GM21723 (cell line): Measurements from ENCODE around the gene BBS5.
"Not testable (repeated sequence)": the region's sequence is repeated elsewhere in the genome, so short reads cannot be mapped to it uniquely, and the experiment has no call there.

Experiments
- ATAC-seq: cut with Tn5 transposase; IDR thresholded peaks from one replicate; pipeline ENCODE4 v1.9.1; 2021; ENCODE audit warnings: mild to moderate bottlenecking, moderate library complexity; ENCODE audit not compliant: unreplicated experiment

Gene BBS5

DNA sequence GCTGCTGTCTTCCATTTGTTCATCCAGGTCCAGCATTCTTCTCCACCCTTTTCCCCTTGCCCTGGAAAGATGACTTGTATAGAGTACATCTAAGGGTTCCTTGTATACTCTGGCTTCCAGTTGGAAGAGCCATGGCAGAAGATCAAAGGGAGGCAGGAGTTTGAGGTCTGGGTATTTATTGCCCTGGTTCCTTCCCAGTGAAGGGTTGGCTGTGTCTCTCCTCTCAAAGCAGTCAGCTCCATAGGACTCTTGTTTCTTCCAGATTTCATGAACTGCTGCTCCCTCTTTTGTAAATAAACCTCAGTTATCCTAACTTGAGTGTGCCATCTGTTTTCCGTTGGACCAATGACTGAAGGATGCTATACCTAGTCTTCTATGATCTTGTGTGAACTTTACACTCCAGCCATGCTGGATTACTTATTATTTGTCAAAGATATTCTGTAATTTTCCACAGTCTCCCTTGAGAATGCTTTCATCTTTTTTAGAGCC is 6.4 kb downstream of the BBS5 start:
- no peak for ATAC-seq

DNA sequence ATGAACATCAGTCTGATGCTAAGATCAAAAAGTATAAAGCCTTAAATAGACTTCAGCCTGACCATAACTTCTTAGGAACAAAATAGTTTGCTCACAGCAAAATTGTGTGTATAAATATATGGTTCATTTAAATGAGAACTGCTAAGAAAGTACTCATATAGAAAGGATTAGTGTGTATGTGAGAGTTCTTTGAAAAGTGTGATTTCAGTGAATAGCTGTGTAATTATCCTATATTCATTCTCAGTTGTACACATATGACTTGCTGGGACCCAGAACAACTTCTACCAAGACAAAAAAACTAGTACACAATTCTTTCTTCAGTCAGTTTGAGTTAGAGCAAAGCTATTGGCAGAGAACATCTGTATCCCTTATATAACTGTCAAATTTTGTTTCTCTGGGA is 7.2 kb downstream of the BBS5 start:
- no peak for ATAC-seq

DNA sequence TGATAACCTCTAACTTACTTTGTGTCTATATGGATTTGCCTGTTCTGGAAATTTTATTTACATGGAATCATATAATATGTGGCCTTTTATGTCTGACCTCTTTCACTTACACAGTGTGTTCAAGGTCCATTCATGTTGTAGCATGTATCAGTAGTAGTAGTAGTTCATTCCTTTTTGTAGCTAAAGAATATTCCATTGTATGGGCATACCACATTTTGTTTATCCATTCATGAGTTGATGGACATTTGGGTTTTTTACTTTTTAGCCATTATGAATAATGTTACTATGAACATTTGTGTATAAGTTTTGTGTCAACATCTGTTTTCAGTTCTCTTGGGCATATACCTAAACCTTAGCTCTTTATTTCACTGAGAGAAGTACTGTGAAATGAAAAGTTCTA is 11.5 kb downstream of the BBS5 start:
- ATAC-seq, result no peak

DNA sequence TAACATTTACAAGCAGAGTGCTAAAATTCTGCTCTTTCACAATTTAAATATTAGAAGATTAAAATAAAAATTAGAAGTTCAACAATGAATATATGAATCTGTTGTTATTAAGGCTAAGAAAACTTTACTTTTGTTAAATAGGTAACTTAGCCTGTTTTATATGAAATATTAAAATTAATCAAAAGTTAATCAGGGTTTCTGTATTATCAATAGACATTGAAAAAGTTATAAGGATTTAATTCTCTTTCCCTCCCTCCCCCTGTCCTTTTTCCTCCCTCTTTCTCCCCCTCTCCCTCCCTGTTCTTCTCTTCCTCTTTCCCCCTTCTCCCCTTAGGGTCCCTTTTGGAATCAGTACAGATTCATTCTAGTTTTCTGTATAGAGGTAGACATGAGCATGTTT is 12.1 kb downstream of the BBS5 start:
- no peak for ATAC-seq

DNA sequence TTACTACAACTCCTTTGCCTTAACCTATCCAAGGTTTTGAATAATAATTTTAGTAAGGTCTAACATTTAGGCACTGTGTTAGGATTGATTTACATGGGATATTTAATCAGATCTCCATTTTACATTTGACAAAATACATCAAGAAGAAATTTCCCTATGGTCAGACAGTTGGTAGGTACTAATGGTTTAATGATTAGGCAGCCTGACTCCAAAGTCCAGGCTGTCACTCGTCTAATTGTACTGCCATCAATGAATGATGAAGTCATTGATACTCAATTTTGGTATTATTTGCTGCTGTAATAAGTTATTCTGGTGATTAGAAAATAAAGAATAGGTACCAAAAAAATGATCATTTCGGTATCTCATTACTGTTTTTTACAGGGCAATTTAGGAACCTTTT is 14.1 kb downstream of the BBS5 start:
- ATAC-seq, result no peak

DNA sequence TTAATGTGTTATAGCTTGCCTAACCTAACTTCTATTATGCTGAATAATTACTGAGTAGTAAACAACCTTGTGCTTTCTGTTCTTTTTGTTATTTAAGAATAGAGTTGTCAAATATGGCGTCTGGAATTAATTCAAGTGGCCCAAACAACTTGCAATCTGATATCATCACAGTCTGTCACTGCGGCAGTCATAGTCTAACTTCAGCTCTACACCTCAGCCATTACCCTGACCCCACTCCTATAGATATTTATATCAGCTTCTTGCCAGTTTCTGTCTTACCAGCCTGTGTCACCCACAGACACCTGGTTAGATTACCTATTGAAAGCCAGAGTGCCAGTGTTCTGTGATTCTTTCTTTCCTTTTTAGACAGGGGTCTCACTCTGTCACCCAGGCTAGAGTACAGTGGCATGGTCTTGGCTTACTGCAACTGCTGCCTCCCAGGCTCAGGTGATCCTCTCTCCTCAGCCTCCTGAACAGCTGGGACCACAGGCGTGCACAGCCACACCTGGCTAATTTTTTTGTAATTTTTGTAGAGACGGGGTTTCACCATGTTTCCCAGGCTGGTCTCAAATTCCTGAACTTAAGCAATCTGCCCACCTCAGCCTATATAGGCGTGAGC is 16.1 kb downstream of the BBS5 start:
- ATAC-seq, result no peak

DNA sequence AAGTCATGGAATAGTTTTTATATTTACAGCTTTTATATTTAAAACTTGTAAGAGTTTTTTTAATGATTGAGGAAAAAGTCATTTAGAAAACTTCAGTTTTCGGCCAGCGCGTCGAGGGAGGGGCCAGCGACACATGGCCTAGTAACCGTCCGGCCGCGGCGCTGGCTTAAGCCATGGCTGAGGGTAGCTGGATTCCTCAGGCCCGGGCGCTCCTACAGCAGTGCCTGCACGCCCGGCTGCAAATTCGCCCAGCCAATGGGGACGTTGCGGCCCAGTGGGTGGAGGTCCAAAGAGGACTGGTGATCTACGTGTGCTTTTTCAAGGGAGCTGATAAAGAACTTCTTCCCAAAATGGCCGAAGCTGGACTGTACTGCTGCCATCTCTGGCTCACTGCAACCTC is 25.4 kb downstream of the BBS5 start:
- no peak for ATAC-seq

DNA sequence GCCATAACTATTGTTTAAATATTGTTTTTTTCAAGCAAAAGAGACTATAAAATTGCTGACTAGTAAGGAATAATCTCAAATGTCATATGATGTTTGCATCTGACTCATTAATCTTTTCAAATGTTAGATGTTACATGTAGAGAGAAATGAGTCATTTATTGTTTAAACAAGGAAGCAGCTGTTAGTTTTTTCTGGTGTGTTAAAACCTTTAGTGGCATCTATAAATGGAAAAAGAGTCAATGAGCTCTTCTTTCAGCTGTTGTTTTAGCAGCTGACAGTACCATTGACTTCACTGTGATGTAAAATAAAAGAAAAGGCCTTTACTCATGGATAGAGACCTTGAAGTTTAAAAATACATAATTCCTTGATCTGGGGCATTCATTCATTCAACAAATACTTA is 28.4 kb downstream of the BBS5 start:
- ATAC-seq, result no peak

DNA sequence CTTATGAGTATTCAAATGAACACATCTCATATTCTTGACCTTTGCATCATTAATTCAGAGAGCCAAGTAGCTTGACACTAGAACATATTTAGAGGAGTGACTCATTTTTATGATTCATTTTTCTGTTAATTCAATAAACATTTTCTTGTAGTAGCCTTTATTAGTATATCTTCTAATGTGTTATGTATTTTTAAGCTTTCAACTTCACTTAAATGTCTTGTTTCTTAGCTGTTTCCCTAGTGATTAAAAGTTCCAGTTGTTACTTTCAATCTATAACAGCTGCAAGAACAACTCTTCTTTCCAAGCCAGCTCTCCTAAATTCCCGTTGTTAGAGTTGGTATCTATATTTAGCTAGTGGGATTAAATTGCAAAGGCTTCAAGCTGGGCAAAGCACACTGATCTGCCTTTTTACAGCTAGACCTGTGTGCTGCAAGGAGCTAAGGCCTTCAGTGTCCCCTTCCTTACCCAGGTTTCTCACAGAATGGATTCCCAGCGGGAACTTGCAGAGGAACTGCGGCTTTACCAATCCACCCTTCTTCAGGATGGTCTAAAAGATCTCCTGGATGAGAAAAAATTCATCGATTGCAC is 30.1 kb downstream of the BBS5 start, which contains the start of gene KLHL41:
KLHL41 (plus strand) TSS at position 405 of the 588 bp plus-strand sequence; CDS start at position 482, 77 bp downstream.
- ATAC-seq, result no peak

DNA sequence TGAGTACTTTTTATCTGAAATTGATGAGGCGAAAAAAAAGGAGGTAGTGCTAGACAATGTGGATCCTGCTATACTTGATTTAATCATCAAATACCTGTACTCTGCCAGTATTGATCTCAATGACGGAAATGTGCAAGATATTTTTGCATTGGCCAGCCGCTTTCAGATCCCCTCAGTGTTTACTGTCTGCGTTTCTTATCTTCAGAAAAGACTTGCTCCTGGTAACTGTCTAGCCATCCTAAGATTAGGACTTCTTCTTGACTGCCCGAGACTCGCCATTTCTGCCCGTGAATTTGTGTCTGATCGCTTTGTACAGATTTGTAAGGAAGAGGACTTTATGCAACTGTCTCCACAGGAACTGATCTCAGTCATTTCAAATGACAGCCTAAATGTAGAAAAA is 30.7 kb downstream of the BBS5 start:
- no peak for ATAC-seq

DNA sequence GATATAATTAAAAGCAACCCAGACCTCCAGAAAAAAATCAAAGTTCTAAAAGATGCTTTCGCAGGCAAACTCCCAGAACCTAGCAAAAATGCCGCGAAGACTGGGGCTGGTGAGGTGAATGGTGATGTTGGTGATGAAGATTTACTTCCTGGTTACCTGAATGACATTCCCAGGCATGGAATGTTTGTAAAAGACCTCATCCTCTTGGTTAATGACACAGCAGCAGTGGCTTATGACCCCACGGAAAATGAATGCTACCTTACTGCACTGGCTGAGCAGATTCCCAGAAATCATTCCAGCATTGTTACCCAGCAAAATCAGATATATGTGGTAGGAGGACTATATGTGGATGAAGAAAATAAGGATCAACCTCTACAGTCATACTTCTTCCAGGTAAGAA is 31.2 kb downstream of the BBS5 start:
- no peak for ATAC-seq

DNA sequence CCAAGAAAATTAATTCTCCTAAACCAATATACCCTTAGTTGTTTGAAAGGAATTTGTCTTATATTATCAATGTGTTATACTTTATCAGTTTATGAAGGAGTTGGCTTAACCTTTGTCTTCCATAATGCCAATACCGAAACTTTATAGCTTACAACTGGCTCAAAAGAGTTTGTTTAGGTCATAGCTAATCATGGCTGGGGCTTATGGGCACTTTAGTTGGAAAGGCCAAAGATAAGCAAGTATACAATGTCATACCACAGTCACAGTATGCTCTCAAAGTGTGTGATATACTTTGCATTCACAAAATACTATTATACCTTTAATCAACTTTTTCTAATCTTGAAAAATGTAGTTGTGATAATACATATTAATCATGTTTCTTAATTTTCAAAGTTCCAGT is 32.5 kb downstream of the BBS5 start:
- no peak for ATAC-seq

DNA sequence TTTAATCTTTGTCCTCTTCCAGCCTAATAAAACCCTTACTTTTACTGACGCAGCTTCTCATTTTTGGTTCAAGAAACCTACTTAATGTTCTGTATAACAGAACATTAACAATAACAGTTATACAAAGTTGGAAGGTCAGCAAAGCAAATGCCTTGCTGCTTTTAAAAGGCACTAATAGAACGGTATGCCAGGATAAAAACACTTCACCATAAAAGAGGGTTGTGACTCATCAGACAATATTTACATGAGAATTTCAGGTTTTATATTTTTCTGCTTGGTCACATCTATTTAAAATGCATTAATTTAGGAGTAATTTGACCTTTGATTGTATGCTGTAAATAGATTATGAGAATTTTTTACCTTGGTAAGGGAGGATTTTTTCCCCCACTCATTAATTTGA is 33.2 kb downstream of the BBS5 start:
- no peak for ATAC-seq

DNA sequence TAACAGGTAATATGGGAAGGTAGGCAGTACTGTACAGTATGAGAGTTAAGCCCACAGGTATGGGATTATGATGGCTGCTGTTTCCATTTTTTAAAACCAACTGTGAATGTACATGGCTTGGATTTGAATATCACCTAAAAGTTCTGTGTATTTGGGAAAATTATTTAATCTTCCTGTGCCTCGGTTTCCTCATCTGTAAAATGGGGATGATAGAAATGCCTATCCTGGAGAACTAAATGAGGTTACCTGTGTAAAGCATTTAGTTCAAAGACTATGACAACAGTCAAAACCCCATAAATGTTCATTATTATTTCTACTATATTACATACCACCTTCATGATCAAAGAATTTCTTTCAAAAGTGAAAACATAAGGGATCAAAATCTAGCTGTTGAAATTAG is 33.8 kb downstream of the BBS5 start:
- ATAC-seq, result no peak

DNA sequence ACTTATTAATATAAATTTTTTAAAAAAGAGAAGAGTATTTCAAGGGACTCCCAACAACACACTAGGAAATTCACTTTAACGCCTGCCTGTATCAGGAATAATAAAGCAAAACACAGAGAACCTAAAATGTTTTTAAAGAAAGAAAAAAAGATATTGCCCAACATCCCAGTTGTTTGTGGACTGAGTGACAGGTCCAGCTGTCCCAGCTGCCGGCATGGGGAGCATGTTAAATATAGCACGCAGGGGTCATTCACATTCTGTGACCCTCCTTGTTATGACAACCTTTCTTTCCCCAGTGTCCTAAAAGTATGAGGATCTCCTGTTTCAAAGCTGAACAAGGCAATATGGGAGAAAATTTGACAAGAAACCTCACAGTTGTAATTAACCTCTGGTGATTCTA is 34.6 kb downstream of the BBS5 start:
- no peak for ATAC-seq

DNA sequence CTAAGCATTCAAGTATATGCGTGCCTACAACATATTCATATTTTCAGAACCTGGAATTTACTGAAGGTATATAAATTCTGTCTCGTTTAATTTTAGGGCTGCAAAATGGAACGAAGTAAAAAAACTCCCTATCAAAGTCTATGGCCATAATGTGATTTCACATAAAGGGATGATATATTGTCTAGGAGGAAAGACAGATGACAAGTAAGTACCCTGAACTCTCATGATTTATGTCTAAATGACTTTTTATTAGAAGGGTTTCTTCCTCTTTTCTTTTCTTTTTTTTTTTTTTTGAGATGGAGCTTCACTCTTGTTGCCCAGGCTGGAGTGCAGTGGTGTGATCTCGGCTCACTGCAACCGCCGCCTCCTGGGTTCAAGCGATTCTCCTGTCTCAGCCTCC is 35.5 kb downstream of the BBS5 start:
- ATAC-seq, result not testable (repeated sequence)

DNA sequence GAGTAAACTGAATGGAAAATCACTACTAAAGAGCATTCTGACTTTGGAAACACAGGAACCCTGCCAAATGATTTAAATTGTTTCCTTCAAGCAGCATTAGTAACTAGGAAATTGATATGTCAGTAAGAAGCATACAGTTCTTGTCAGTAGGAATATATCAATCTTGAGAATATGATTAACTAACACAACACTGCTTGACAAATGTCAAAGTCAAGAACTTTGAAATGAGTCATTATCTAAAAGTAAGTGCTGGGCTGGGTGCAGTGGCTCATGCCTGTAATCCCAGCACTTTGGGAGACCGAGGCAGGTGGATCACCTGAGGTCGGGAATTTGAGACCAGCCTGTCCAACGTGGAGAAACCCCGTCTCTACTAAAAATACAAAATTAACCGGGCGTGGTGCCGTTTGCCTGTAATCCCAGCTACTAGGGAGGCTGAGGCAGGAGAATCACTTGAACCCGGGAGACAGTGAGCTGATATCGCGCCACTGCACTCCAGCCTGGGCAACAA is 37.2 kb downstream of the BBS5 start:
- not testable (repeated sequence) for ATAC-seq

DNA sequence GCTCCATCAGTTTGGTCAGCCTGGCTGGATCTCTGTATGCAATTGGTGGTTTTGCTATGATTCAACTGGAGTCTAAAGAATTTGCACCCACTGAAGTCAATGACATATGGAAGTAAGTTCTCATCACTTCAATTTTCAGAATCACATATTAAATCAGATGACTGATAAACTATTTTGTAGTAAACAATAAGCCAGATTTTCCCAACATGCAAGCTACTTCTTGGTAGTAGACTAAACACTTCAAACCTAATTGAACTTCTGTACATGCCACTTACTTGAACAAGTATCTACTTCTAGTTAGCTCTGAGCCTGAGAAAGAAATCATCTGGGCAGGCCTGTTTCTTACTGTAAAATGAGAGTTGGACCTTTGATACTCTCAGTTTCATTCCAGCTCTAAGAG is 41.6 kb downstream of the BBS5 start:
- ATAC-seq, result no peak

DNA sequence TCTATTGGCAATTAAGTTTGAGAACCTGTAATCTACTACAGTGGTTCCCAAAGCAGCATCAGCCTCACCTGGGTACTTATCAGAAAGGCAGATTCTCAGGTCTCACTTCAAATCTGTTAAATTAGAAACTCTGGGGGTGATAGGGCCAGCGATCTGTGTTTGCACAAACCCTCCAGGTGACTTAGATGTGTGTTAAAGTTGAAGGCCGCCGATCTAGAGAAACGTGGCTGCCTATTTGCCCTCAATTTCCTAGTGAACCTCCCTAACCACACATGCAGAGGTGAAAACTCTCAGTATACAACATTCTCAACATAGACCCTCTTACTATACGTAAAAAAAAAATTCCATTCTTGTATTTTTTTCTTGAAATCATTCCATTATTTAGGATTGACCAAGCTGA is 44.4 kb downstream of the BBS5 start:
- no peak for ATAC-seq

DNA sequence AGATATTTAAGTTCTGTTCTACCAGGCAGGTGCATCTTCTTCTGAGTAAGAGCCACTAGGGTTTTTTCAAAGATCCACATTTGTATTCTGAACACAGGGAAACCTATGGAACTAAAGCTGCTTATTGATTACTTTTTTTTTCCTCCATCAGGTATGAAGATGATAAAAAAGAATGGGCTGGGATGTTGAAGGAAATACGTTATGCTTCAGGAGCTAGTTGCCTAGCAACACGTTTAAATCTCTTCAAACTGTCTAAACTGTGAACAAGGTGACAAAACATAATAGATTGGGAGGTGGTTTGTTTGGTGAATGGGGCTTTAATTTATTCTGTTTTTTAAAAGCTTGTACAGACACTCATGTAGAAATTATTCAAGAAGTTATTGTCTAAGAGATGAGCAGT is 46.1 kb downstream of the BBS5 start:
- ATAC-seq, result no peak

DNA sequence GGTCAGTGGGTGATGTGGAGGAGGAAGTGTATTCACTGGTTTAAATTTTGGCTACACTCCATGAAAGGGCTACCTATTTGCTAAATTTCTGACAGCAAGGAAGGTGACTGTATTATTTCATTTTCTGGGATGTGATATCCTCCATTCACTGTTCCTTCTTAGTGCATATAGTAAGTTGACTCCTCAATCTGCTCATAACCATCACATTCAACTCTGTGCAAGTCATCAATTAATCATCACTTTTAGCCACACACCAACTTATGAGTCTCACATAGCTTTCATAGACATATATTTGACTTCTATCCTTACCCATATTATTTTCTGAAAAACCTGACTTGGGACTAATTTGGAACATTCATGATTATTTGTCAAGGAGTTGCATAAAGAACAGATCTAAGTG is 47.2 kb downstream of the BBS5 start:
- no peak for ATAC-seq

DNA sequence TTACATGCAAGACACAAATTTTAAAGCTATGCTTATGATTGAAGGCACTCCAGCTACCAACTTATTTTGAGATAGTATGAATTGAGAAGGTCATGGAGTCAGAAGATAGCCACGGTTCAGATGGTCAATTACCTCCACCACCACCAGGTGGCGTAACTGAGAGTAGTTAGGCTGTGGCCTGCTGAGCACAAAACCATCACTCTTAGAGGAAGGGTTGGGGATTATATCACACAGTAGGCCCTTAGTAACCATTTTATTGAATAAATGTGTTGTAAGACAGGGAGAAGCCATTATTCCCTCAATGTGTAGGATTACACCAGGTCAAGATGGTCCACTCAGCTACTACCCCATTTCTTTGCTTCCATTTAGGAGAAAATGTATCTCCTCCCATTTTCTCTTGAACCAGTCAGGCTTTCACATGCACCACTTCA is 49.0 kb downstream of the BBS5 start:
- ATAC-seq, result peak; percentile 93

DNA sequence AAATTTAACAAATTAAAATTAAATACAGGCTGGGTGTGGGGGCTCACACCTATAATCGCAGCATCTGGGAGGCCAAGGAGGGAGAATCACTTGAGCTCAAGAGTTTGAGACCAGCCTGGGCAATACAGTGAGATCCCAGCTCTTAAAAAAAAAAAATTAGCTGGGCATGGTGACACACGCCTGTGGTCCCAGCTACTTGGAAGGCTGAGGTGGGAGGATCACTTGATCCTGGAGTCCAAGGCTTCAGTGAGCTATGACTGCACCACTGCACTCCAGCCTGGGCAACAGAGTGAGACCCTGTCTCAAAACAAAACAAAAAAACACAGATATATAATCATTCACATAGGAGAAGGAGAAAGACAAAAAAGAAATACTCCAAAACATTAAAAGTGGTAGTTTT is 60.2 kb downstream of the BBS5 start:
- ATAC-seq, result not testable (repeated sequence)
